NCI-H128 (cell line): ENCODE measurements around the gene FAM114A1.

Source experiments
- DNase-seq: peaks from one replicate; lab custom pipeline; 2025; ENCODE audit not compliant: unreplicated experiment; lab: John Stamatoyannopoulos, UW

The FAM114A1 gene

DNA sequence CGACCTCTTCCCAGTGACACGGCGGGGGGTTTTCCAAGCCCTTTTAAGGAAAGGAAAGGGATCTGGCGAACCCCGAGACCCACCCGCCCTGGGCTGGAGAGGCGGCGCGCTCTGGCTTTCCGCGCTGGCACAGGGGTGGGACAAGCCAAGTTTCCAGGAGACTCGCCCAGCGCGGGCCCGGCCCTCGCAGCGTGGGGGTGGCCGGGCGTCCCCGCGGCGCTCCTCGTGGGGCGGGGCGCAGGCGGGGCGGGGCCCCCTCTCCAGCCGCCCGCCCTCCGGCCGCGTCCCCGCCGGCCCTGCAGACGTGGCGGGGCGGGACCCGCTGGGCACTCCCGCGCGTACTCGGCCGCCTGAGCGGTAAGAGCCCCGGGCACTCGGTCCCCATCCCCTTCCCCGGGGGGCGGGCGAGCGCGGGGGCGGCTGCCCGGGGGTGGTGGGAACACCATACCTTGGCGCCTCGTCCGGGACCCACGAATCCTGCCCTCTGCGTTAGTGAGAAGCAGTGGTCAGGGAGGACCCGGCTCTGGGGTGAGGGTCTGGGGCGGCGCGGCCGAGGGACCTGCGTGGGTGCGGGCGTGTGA lies at the start of gene FAM114A1:
TSS of gene FAM114A1 (plus strand) at position 329 of the 581 bp plus-strand sequence. CDS start 10,273 bp downstream, outside the sequence.
- no peak for DNase-seq

- no peak for DNase-seq
Measured at GRCh38 chr4:38818441-38818976, 49.1 kb upstream of the FAM114A1 start.

DNA sequence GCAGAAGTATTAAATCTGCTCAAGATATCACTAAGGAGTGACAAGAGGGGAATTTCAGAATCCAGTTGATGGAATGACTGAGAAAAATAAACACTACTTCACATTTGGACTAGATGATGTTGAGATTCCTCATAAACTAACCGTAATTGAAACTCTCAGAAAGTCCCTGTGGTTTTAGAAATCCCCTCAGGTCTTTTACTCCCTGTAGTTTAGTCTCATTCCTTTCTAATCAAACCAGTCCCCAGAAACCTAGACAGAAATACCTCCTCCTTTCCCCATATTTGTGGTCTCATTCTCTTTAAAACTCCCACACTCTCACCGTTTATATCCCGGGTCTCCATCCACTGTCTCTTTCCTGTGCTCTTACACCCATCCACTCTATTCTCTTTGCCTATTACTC lies 48.0 kb upstream of the FAM114A1 start:
- no peak for DNase-seq

DNA sequence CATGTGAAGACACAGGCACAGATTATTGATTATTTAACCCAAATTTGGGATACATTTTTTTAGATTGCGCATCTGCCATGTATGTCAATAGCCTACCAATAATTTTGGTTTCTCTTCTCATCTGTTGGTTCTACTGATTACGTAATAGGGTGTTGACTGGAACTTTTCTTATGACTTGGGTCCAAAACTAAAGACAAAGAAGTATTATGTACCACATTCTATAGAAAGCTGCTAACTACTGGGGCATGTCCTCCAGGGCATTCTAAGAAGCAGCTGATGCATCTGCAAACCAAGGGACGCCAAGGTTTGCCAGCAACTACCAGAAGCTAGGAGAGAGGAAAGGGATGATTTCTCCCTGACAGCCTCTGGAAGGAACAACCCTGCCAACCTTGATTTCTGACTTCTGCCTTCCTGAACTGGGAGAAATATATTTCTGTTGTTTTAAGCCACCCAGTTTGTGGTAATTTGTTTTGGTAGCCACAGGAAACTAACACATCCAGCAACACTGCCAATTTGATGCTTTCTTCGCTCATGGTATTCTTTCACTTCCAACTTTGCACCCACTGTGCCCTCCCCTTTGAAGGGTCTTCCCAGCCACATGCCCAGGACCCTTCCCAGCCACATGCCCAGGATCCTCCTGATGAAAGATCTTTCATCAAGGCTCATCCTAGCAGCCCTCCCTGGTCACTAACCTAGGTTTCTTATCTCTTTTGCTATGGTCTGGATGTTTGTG lies 47.1 kb upstream of the FAM114A1 start:
- DNase-seq = no peak

GRCh38 chr4:38821739-38822138 lies 45.9 kb upstream of the FAM114A1 start:
- no peak for DNase-seq

GRCh38 chr4:38822748-38823303 lies 44.8 kb upstream of the FAM114A1 start:
- DNase-seq = no peak

DNA sequence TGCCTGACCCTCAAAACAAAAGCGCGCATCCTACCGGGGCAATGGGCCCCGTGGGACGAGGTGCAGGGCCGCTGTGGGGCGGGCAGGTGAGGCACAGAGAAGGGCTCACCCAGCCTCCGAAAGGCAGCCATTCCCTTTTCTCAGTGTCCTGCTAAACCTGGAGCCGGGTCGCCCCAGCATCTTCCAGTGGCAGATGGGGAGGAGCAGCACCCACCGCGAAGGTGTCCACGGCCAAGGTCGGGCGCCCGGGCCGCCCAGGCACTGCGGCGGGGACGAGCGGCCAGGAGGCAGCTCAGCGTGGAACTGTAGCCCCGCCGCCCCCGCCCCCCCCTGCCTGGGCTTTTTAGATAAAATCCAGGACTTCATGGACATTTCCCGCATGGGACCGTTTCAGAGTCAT lies 43.8 kb upstream of the FAM114A1 start:
- DNase-seq = no peak

DNA sequence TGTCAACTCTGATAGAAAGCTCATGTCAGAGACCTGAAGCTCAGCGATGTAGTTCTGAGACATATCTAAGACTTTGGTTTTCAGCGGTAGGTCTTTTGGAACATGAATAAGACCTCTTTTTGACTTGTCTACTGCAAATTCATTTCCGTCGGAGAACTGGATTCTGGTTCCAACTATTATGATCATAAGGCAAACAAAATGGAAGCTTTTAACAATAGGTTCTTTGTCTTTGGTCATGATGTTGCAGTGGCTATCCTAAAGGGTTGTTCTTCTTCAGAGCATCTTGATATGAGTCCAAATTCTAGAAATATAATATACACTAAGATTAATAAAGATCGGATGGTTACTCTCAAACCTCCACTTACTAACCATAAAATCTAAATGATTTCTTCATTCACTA lies 38.4 kb upstream of the FAM114A1 start:
- DNase-seq = no peak

DNA sequence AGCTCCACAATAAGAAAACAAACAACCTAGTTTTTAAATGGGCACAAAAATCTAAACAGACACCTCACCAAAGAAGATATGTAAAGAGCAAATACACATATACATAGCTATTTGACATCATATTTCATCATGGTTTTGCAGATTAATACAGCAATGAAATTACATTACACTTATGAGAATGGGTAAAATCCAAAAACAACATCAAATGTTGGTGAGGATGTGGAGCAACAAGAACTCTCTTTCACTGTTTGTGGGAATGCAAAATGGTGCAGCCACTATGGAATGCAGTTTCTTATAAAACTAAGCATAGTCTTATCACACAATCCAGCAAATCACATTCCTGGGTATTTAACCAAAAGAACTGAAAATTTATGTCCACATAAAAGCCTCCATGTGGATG lies 36.0 kb upstream of the FAM114A1 start:
- no peak for DNase-seq

GRCh38 chr4:38832206-38832605 lies 35.4 kb upstream of the FAM114A1 start:
- no peak for DNase-seq

DNA sequence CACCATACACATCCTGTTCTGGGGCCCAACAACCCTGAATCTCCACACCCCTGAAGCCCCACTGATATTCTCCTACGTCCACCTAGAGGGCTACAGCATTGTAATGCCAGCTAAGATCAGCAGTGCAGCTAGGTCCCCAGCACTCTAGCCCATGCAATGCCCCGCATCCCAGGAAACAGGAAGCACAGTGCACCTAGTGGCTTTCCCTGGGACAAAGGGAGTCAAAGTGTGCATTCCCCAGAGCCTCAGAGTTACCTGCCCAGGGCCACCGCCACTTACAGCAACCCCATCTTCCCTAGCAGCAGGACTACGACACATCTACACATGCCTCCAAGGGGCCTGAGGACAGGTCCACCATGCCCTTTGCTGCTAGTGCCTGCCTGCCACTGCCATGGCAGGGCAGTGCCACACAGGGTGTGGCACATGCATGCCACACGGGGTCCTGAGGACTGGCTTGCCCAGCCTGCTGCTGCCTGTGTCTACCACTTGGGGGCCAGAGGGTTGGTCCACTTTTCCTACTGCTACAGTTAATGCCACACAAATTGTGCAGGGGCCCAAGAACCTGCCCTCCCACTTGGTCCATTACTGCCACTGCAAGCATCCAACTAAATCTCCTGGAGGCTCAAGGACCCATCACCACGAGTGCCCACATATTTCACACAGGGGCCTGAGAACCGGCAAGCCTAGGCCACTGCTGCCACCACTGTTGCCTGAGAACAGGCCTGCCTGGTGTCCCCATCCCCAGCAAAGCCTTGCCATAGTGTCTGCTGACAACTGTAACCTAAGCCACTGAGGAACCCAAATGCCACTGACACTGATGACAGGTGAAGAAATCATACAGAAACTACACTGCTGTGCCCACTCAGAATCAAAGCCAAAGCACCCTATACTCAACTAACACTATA lies 34.7 kb upstream of the FAM114A1 start:
- no peak for DNase-seq

DNA sequence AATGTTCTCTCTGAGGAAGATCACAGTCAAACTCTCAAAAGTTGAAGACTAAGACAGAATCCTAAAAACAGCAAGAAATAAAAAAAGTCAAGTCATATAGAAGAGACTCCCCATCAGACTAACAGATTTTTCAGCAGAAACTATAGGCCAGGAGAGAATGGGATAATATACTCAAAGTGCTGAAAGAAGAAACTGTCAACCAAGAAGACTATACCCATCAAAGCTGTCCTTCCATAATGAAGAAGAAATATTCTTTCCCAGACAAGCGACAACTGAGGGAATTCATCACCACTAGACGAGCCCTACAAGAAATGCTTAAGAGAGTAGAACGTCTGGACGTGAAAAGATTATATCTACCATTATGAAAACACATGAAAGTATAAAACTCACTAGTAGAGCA lies 33.0 kb upstream of the FAM114A1 start:
- DNase-seq = no peak

GRCh38 chr4:38837334-38837733 lies 30.3 kb upstream of the FAM114A1 start:
- no peak for DNase-seq

DNA sequence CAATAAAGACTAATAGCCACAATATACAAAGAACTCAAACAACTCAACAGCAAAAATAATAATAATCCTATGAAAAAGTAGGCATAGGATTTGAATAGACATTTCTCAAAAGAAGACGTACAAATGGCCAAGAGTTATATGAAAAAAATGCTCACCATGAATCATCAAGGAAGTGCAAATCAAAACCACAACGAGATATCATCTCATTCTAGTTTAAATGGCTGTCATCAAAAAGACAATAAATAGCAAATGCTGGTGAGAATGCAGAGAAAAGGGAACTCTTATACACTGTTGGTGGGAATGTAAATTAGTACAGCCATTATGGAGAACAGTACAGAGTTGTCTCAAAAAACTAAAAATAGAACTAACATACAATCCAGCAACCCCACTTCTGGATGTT lies 29.8 kb upstream of the FAM114A1 start:
- DNase-seq = no peak

DNA sequence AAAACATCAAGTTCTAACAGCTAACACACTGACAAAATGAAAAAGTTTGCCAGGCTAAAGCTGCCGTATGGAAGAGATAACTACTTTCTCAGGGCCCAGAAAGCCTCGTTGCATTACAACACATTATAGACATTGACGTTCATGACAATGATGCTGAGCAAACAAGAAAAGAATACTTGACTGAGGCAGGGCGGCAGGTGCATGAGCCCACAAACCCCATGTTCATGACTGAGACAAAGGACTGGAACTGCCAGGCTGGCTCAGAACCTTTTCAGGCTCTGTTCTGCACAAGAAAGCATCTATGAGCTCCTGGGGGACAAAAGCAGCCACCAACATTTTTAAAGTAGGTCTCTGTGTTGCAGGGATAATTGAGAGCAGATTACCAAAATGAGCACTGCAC lies 24.6 kb upstream of the FAM114A1 start:
- DNase-seq = peak; percentile 20

GRCh38 chr4:38846015-38846414 lies 21.6 kb upstream of the FAM114A1 start:
- no peak for DNase-seq

- DNase-seq = no peak
Measured at GRCh38 chr4:38855466-38855865, 12.1 kb upstream of the FAM114A1 start.

- no peak for DNase-seq
Measured at GRCh38 chr4:38856046-38856445, 11.6 kb upstream of the FAM114A1 start.

DNA sequence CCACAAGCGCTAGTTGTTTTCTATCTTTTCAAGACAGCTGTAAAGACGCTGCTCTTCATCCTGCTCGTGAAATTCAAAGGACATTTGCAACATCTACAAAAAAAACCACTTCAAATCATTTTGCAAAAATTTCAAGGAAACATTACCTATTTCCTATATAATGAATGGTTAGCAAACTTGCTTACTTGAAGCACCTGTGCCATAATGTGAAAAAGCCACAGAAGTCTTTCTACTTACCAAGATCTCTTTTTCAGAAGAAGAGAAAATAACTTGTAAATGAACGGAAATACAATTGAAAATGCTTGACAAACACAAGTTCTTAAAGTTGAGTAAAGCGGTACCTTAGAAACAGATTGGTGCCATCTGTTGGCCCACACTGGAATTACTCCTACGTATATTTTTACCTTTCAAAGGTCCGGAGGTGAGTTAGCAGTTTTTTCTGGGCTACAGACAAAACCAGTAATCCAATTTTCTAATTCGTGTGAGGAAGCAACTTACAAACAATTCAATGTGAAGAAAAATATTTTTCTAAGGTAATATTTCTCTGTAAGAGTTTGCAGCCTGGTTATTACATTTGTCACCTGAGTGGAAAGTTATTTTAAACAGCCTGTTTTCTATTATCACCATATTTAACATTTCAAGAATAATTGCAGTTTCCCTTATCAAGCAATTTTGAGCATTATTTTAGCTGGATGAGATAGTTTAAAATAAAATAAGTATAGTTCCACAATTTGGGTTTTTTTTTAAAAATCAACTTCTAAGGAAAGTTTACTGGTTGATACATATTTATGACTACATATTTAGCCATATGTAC lies 10.9 kb upstream of the FAM114A1 start, which contains the start of gene TLR6:
TSS of gene TLR6 (minus strand) at position 294 of the 814 bp plus-strand sequence. CDS start 27,344 bp downstream, outside the sequence.
- no peak for DNase-seq

- DNase-seq = no peak
Measured at GRCh38 chr4:38857354-38858096, 10.1 kb upstream of the FAM114A1 start.
